AG08395 (cell line): Measurements from ENCODE around the gene POLR2M.

Experiments
- DNase-seq: peaks from one replicate; pipeline ENCODE4 v3.0.0; 2012; ENCODE audit warnings: mixed read lengths, low spot score

The POLR2M gene

GRCh38 chr15:57740048-57740447 lies 33.5 kb downstream of the POLR2M start:
- DNase-seq = no peak

- no peak for DNase-seq
These were observed 34.6 kb downstream of the POLR2M start for GRCh38 chr15:57741089-57741488.

DNA sequence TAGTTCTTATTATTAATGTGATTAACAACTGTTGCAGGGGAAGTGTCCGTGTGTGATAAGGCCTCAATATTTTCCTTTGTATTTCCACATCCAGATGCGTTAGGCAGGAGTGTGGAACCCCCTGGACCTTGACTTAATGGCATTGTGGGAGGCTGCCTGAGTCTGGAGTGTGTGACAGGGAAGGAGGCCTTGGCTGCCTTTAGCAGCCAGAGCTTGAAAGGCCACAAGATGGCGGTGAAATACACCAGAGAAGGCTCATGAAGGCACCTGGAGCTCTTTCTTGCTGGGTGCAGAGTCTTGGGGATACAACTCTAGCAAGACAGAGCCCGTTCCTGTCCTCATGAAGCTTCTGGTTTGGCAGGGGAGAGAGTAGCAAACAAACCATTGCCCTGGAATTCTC lies 36.9 kb downstream of the POLR2M start:
- no peak for DNase-seq

DNA sequence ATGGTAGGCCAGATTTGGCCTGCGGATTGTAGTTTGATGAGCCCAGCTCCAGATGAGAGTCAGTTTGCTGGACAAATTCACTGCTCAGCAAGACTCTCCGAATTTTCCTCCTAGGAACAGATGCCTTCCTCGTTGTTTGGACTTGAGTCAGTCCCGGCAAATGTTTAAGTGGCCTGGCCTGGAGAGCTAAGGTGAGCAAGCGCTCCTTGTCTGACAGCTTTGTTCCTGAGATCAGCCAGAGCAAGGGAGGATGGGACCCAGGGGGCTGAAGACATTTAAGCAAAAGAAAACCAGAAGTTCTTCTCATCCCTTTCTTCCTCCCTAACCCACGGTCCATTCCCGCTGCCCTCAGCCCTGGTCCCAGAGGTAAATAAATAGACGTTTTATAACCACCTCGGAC lies 40.3 kb downstream of the POLR2M start:
- no peak for DNase-seq

GRCh38 chr15:57747206-57747896 lies 40.8 kb downstream of the POLR2M start:
- no peak for DNase-seq

DNA sequence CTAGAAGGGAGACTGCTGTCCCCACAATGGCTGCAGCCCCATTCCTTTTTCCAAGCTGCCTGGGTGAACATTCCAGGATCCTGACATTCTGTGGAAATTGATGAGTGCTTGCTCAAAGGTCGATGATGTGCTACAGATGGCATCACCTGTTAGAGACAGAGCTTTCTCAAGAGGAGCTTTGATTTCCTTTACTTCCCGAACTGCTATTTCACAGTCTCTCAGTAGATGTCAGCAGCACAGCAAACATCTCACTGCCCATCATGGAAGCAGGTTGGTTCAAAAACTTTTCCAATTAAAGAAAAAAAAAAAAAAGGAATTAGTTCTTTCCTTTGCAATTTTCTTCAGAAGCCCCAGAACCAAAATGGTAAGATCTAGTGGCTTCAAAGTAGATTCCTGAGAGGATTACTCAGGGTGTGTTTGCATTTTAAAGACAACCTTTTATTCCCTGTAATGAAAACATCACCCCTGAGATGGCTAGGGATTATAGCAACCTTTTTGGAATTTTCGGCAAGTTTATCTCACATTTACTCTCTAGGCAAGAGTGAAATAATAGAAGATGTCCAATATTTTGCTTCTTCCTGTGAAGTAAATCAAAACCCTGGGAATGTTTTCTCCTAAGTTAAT lies 44.8 kb downstream of the POLR2M start:
- peak; percentile 76 for DNase-seq

DNA sequence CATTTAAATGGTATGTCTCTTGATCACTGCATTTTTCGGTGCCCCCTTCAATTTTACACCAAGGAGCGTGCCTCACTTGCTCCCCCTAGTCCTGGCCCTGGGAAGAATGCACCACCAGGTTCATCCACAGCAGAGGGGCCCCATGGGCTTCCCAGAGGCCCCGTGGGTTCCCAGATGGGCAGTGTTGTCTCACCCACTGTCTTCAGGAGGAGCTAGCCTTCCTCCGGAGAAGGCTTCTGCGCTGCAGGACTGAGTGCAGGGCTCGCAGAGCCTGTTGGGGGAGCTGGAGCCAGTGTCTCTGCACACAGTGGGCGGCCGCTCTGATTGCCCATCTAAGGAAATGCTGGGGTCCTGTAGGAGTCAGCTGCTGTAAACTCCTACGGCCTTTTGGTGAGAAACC lies 45.9 kb downstream of the POLR2M start:
- DNase-seq = no peak

- DNase-seq = no peak
These were observed 46.3 kb downstream of the POLR2M start for GRCh38 chr15:57752840-57753239.

DNA sequence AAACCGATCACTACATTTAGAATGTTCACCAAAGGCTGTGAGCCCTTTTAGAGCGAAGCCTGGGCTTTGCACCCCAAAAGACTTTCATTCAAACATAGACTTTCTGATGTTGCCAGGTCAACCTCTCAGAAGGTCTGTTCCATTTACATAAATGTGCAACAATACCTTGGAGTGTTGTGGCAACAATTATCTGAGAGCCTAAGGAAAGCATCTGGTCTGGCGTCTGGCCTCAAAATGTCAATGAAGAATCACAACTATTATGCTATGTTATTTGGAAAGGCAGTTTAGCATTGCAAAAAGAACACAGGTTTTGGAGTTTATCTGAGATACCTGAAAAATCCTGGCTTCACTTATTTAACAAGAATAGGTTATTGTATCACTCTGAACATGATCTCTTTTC lies 50.0 kb downstream of the POLR2M start:
- no peak for DNase-seq

DNA sequence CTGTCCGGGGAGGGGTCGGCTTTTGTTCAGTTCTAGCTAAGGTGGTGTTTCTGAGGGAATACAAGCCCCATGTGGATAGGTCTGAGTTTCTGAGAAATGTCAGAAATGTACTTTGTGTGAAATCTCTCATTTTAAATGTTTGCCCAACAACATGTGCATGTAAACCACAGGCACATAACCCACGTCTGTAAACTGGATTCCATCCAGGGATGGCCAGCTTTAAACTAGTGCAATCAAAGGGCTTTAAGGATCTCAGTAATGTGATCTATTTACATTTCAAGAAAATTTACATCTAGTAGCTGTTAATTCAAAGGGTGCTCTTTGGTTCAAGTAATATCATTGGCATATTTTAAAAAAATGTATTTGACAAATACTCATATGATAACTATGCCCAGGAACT lies 52.0 kb downstream of the POLR2M start:
- no peak for DNase-seq

GRCh38 chr15:57761562-57761961 lies 55.0 kb downstream of the POLR2M start:
- no peak for DNase-seq

DNA sequence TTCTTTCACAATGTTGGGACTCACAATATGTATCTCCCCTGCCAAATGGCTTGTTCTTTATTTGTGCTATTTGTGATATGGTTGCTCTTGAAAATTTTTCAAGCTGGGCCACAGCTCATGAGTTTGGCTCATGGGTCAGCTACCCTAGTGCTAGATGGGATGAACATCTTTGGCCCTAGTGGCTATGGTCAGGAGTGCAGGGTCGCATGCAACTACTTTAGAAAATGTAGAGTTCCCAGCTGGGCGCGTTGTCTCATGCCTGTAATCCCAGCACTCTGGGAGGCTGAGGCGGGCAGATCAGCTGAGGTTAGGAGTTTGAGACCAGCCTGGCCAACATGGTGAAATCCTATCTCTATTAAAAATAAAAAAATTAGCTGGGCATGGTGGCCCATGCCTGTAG lies 55.8 kb downstream of the POLR2M start:
- DNase-seq = no peak

DNA sequence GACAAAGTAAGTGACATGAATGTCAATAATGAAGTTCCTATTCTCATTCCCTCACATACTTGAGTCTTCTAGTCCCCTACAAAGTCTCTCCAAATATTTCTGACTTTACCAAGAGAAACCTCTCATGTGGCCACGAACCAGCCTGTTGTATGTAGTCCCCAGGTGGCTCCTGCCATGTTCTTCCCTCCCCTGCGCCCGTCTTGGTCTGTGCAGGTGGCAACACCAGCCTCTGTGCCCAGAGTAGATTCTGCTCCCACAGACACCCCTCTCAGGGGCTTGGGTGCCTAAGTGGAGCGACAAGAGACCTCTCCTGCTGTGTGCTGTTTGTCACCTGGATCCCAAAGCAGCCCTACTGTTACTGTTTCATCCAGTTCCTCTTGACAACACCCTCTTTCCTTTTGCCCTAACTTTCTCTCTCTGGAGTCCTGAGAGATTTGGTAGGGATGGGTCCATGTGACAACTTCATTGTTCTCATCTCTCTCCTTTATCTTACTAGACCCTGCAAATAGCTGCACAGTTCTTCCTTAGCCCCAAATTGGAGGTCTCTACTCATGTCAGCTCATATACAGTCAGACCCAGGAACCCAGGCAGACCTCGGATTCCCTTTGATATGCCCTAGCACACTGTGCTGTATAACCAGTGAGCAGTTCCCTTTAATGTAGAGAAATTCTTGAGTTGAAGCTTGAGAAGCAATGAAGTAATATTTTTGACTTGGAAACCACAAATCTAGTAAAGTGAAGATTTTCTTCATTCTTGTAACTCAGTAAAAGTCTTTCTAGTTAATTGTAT lies 56.9 kb downstream of the POLR2M start:
- no peak for DNase-seq
